ENCODE results near the gene PRELP. TPM values are rescaled to one million over a fixed set of nuclear protein-coding genes. Genes with fewer than 3 reads are reported as not detected.

PRELP gene
- total and polyA plus RNA-seq, 2 experiments from 2014 or later, result 0.26 TPM; not detected in 1

DNA sequence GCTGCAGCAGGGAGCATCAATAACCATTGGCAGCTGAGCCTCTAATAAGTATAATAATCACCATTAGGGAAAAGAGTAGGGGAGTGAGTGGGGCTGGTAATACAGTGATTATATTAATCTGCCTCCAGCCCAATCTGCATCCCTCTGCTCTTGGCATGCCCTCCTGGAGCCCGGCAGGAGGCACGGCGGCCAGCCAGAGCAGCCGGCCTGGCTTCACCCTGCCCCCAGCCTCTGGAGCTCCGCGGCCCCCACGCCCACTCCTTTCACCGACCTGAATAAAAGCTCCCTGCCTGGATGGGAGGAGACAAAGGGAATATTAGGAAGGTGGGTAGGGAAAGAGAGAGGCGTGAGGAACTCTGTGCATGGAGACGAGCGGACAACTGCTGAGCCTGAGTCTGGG lies 46.6 kb downstream of the PRELP start:
- Histone ChIP-seq H3K4me3 (no peak overlapping the region), H3K27me3 (peaks cover 18% of the 10 kb centered on the region), H3K27ac (no peak overlapping the region), H3K4me1 (ENCODE audit: low read depth) (peaks cover 13% of the 10 kb centered on the region), H3K9me3 (ENCODE audit: low read depth) (no peaks in the 10 kb centered on the region), H3K36me3 (no peaks in the 10 kb centered on the region)
- no peak for DNase-seq (ENCODE audit: low read depth in 1 of 2, low spot score in 1 of 2)
- TF ChIP-seq CTCF (IDR thresholded peaks at IDR 0.05; ENCODE audit: low read depth, low read length), result no peak

DNA sequence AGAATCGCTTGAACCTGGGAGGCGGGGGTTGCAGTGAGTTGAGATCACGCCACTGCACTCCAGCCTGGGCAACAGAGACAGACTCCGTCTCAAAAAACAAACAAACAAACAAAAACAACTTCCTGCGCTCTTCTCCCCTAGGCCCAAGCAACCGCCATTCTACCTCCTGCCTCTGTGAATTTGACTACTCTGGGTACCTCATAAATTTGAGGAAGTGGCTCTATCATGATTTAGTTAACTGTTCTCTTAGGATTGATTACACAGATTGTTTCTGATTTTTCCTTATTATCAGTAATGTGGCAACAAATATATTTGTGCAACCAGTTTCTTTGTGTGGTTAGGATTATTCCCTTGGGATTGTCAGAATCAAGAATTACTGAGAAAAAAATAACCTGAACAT lies 48.1 kb downstream of the PRELP start:
- DNase-seq (ENCODE audit: low read depth in 1 of 2, low spot score in 1 of 2), result no peak
- no peak overlapping the region for H3K4me3 ChIP-seq
- H3K4me1 ChIP-seq (ENCODE audit: low read depth), result peaks cover 13% of the 10 kb centered on the region
- H3K9me3 ChIP-seq (ENCODE audit: low read depth), result no peaks in the 10 kb centered on the region
- H3K27ac ChIP-seq, result no peak overlapping the region
- no peak for TF ChIP-seq CTCF (IDR thresholded peaks at IDR 0.05; ENCODE audit: low read depth, low read length)
- peaks cover 12% of the 10 kb centered on the region for H3K27me3 ChIP-seq
- H3K36me3 ChIP-seq, result no peaks in the 10 kb centered on the region

- no peaks in the 10 kb centered on the region for H3K36me3 ChIP-seq
- H3K4me3 ChIP-seq, result no peak overlapping the region
- no peak for TF ChIP-seq CTCF (IDR thresholded peaks at IDR 0.05; ENCODE audit: low read depth, low read length)
- no peak for DNase-seq (ENCODE audit: low read depth in 1 of 2, low spot score in 1 of 2)
- no peaks in the 10 kb centered on the region for H3K9me3 ChIP-seq (ENCODE audit: low read depth)
- peaks cover 8% of the 10 kb centered on the region for H3K27me3 ChIP-seq
- H3K27ac ChIP-seq, result no peak overlapping the region
- H3K4me1 ChIP-seq (ENCODE audit: low read depth), result peaks cover 13% of the 10 kb centered on the region
These were observed 48.5 kb downstream of the PRELP start for GRCh38 chr1:203524152-203524551.

DNA sequence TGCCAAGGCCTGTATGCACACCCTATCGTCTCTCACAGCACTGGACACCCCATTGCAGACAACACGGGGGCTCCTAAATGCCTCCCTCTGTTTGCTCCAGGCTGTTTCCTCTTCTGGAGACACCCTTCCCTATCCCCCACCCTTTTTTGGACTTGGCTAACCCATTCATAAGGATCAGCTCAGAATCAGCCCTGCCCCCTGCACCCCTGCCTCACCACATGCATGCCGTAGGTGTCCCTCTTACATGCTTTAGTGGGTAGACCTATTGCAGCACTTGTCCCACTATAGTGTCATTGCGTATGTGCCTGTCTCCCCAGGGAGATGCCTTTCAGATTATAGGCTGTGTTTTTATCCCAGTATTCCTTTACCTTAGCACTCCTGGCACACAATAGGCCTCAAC lies 49.2 kb downstream of the PRELP start:
- H3K27me3 ChIP-seq, result peaks cover 6% of the 10 kb centered on the region
- peaks cover 15% of the 10 kb centered on the region for H3K4me1 ChIP-seq (ENCODE audit: low read depth)
- H3K9me3 ChIP-seq (ENCODE audit: low read depth), result no peaks in the 10 kb centered on the region
- DNase-seq (ENCODE audit: low read depth in 1 of 2, low spot score in 1 of 2), result no peak
- no peak for TF ChIP-seq CTCF (IDR thresholded peaks at IDR 0.05; ENCODE audit: low read depth, low read length)
- no peak overlapping the region for H3K4me3 ChIP-seq
- no peak overlapping the region for H3K27ac ChIP-seq
- H3K36me3 ChIP-seq, result no peaks in the 10 kb centered on the region

- Histone ChIP-seq H3K4me3 (no peak overlapping the region), H3K4me1 (ENCODE audit: low read depth) (peaks cover 20% of the 10 kb centered on the region), H3K27ac (no peak overlapping the region), H3K36me3 (no peaks in the 10 kb centered on the region), H3K9me3 (ENCODE audit: low read depth) (no peaks in the 10 kb centered on the region), H3K27me3 (peaks cover 3% of the 10 kb centered on the region)
- TF ChIP-seq CTCF (IDR thresholded peaks at IDR 0.05; ENCODE audit: low read depth, low read length), result no peak
- no peak for DNase-seq (ENCODE audit: low read depth in 1 of 2, low spot score in 1 of 2)
These were observed 50.1 kb downstream of the PRELP start for GRCh38 chr1:203525685-203526084.

GRCh38 chr1:203526130-203526529 lies 50.5 kb downstream of the PRELP start:
- H3K27ac ChIP-seq, result no peak overlapping the region
- no peaks in the 10 kb centered on the region for H3K9me3 ChIP-seq (ENCODE audit: low read depth)
- H3K36me3 ChIP-seq, result no peaks in the 10 kb centered on the region
- no peak for TF ChIP-seq CTCF (IDR thresholded peaks at IDR 0.05; ENCODE audit: low read depth, low read length)
- peaks cover 3% of the 10 kb centered on the region for H3K27me3 ChIP-seq
- no peak for DNase-seq (ENCODE audit: low read depth in 1 of 2, low spot score in 1 of 2)
- peaks cover 18% of the 10 kb centered on the region for H3K4me1 ChIP-seq (ENCODE audit: low read depth)
- H3K4me3 ChIP-seq, result no peak overlapping the region

All from cardiac muscle cell (in vitro differentiated cells and primary cell).